HEK293 (cell line): ENCODE measurements around the gene SMIM12.

Source experiments
- CTCF ChIA-PET: fragments of 350-600 bp; formaldehyde crosslinking; extraction: SDS; loops from one replicate; lab custom pipeline; 2021; ENCODE audit warnings: antibody characterized with exemption; lab: Yijun Ruan, JAX
- POLR2A ChIA-PET: fragments of 300-600 bp; formaldehyde crosslinking; extraction: SDS; loops from one replicate; lab custom pipeline; 2020; ENCODE audit warnings: antibody characterized with exemption, inconsistent platforms; lab: Yijun Ruan, JAX
- H3K27ac ChIP-seq: fragments of 200-500 bp; sonication (Bioruptor generic); 2 replicates; pipeline ENCODE4 v1.5.1; 2014; ENCODE audit warnings: low read depth, low read length, control low read depth, inconsistent platforms; ENCODE audit errors: extremely low read depth
- H3K36me3 ChIP-seq, 2 experiments: fragments of 200-500 bp in 1 of 2; sonication (Bioruptor generic) in 1 of 2; 1 replicate in 1 of 2; 2 replicates in 1 of 2; pipeline ENCODE4 v1.5.1; 2014 to 2017; ENCODE audit warnings: inconsistent platforms in 2 of 2, low read length in 2 of 2; ENCODE audit not compliant: control insufficient read depth in 2 of 2, insufficient read depth in 1 of 2
- H3K4me1 ChIP-seq: fragments of 200-500 bp; sonication (Bioruptor generic); 2 replicates; pipeline ENCODE4 v1.5.1; 2014; ENCODE audit warnings: mild to moderate bottlenecking, low read length, inconsistent platforms; ENCODE audit not compliant: control insufficient read depth, insufficient read depth
- H3K4me3 ChIP-seq: 2 replicates; pipeline ENCODE4 v1.5.1; 2011; ENCODE audit warnings: low read depth, mild to moderate bottlenecking, control low read depth, low read length, moderate library complexity
- H3K9me3 ChIP-seq: fragments of 200-500 bp; sonication (Bioruptor generic); 2 replicates; pipeline ENCODE4 v1.5.1; 2014; ENCODE audit warnings: low read depth, low read length, inconsistent platforms; ENCODE audit not compliant: control insufficient read depth, insufficient read depth
- KLF7 ChIP-seq: fragments of 450-650 bp; formaldehyde crosslinking; IDR thresholded peaks from 2 replicates; pipeline ENCODE4 v1.5.1; 2016; ENCODE audit warnings: missing biosample characterization, missing genetic modification characterization, borderline replicate concordance
- SP2 ChIP-seq: fragments of 450-650 bp; formaldehyde crosslinking; IDR thresholded peaks from 2 replicates; pipeline ENCODE4 v1.5.1; 2016; ENCODE audit warnings: missing biosample characterization, missing genetic modification characterization
- TCF7L2 ChIP-seq: IDR thresholded peaks from 2 replicates; pipeline ENCODE4 v1.6.1; 2011; ENCODE audit warnings: low read depth, mild to moderate bottlenecking, inconsistent platforms, low read length, moderate library complexity, borderline replicate concordance
- TRIM28 ChIP-seq: IDR thresholded peaks from 2 replicates; pipeline ENCODE4 v1.6.1; 2011; ENCODE audit warnings: low read length, control low read depth, borderline replicate concordance
- ZFP41 ChIP-seq: fragments of 450-650 bp; formaldehyde crosslinking; IDR thresholded peaks from 2 replicates; pipeline ENCODE4 v1.5.1; 2016; ENCODE audit warnings: missing biosample characterization, missing genetic modification characterization, borderline replicate concordance
- ZNF132 ChIP-seq: fragments of 450-650 bp; formaldehyde crosslinking; IDR thresholded peaks from 2 replicates; pipeline ENCODE4 v1.5.1; 2017; ENCODE audit warnings: missing biosample characterization, missing genetic modification characterization, borderline replicate concordance
- ZNF169 ChIP-seq: fragments of 450-650 bp; formaldehyde crosslinking; IDR thresholded peaks from 2 replicates; pipeline ENCODE4 v1.5.1; 2016; ENCODE audit warnings: missing biosample characterization, missing genetic modification characterization
- ZNF174 ChIP-seq: fragments of 450-650 bp; formaldehyde crosslinking; IDR thresholded peaks from 2 replicates; pipeline ENCODE4 v1.5.0; 2017; ENCODE audit warnings: missing biosample characterization, mild to moderate bottlenecking, missing genetic modification characterization
- ZNF202 ChIP-seq: fragments of 450-650 bp; formaldehyde crosslinking; IDR thresholded peaks from 2 replicates; pipeline ENCODE4 v1.5.1; 2016; ENCODE audit warnings: missing biosample characterization, missing genetic modification characterization, borderline replicate concordance
- ZNF311 ChIP-seq: fragments of 450-650 bp; formaldehyde crosslinking; IDR thresholded peaks from 2 replicates; pipeline ENCODE4 v1.5.1; 2017; ENCODE audit warnings: missing biosample characterization, missing genetic modification characterization, borderline replicate concordance
- ZNF391 ChIP-seq: fragments of 450-650 bp; formaldehyde crosslinking; IDR thresholded peaks from 2 replicates; pipeline ENCODE4 v1.5.1; 2016; ENCODE audit warnings: low read depth, missing biosample characterization, missing genetic modification characterization, borderline replicate concordance
- ZNF394 ChIP-seq: fragments of 450-650 bp; formaldehyde crosslinking; IDR thresholded peaks from 2 replicates; pipeline ENCODE4 v1.5.1; 2016; ENCODE audit warnings: missing biosample characterization, missing genetic modification characterization, mild to moderate bottlenecking, moderate library complexity, borderline replicate concordance
- ZNF404 ChIP-seq: fragments of 450-650 bp; formaldehyde crosslinking; IDR thresholded peaks from 2 replicates; pipeline ENCODE4 v1.5.1; 2017; ENCODE audit warnings: missing biosample characterization, missing genetic modification characterization
- ZNF558 ChIP-seq: fragments of 450-650 bp; formaldehyde crosslinking; IDR thresholded peaks from 2 replicates; pipeline ENCODE4 v1.5.1; 2016; ENCODE audit warnings: missing biosample characterization, missing genetic modification characterization
- ZNF624 ChIP-seq: fragments of 450-650 bp; formaldehyde crosslinking; IDR thresholded peaks from 2 replicates; pipeline ENCODE4 v1.5.1; 2017; ENCODE audit warnings: missing biosample characterization, missing genetic modification characterization
- ZNF626 ChIP-seq: fragments of 450-650 bp; sonication (Bioruptor Pico); formaldehyde crosslinking; IDR thresholded peaks from 2 replicates; pipeline ENCODE4 v1.5.1; 2018; ENCODE audit warnings: missing biosample characterization, missing genetic modification characterization, inconsistent platforms
- ZNF747 ChIP-seq: fragments of 450-650 bp; formaldehyde crosslinking; IDR thresholded peaks from 2 replicates; pipeline ENCODE4 v1.5.1; 2016; ENCODE audit warnings: missing biosample characterization, missing genetic modification characterization
- TF ChIP-seq, protein P1 (sequence below): fragments of 450-650 bp; formaldehyde crosslinking; IDR thresholded peaks from 2 replicates; pipeline ENCODE4 v1.5.1; 2016; ENCODE audit warnings: missing biosample characterization, missing genetic modification characterization
- TF ChIP-seq, protein P2 (sequence below): fragments of 450-650 bp; formaldehyde crosslinking; IDR thresholded peaks from 2 replicates; pipeline ENCODE4 v1.5.1; 2016; ENCODE audit warnings: missing biosample characterization, missing genetic modification characterization, borderline replicate concordance

SMIM12 gene

DNA sequence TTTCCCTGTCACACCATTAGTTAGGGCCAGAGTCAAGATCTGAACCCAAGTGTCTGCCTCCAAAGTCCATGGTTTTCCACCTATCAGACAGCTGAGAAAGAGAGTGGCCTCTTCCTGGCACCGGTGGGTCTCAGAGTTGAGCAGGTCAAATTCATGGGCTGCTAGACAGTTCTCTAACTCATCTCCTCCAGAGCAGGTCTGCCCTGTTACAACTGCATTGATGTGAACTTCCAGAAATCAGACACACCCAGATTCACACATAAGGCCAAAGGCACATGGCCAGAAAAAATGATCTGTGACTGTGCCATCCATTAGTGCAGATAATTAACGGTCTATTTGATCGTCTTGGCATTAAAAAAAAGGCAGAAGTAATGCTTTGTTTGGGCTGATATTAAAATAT, 17.5 kb downstream of the SMIM12 start (continued):
- TF ChIP-seq ZNF391 (tag by site-specific recombination) = no peak
- TF ChIP-seq SP2 (tag by site-specific recombination) = no peak
- TF ChIP-seq ZNF394 (tag by site-specific recombination) = no peak
- TF ChIP-seq ZNF311 (tag by site-specific recombination) = no peak
- TF ChIP-seq ZNF169 (tag by site-specific recombination) = no peak
- TF ChIP-seq, all 188 proteins: peak for 0

DNA sequence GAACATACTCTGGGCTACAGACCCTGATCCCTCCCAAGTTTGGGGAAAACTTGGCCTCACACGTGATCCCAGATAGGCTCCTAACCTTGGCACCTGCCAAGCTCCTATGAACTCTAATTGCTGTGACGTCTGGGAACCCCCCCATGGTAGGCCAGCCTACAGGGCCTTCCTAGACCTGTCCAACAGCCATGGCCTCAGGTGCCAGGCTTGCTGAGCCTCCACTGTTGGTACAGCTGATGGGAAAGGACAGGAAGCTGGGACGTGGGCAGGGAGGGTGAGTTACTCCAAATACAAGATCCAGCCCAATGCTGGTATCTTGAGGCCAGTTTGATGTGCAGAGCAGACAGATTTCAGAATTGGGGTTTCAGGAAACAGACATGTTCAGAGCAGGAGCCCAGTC, 19.1 kb downstream of the SMIM12 start:
- no peaks in the 10 kb centered on the region for H3K9me3 ChIP-seq
- H3K4me1 ChIP-seq = no peaks in the 10 kb centered on the region
- POLR2A ChIA-PET = no interaction called here
- TF ChIP-seq ZNF626 (tag by site-specific recombination) (no peak), ZNF404 (no peak), ZNF747 (tag by site-specific recombination) (no peak), ZNF132 (no peak), ZNF174 (no peak), TRIM28 (no peak), TCF7L2 (no peak), ZNF558 (tag by site-specific recombination) (no peak), ZNF624 (tag by site-specific recombination) (no peak)
- TF ChIP-seq, protein P1, sequence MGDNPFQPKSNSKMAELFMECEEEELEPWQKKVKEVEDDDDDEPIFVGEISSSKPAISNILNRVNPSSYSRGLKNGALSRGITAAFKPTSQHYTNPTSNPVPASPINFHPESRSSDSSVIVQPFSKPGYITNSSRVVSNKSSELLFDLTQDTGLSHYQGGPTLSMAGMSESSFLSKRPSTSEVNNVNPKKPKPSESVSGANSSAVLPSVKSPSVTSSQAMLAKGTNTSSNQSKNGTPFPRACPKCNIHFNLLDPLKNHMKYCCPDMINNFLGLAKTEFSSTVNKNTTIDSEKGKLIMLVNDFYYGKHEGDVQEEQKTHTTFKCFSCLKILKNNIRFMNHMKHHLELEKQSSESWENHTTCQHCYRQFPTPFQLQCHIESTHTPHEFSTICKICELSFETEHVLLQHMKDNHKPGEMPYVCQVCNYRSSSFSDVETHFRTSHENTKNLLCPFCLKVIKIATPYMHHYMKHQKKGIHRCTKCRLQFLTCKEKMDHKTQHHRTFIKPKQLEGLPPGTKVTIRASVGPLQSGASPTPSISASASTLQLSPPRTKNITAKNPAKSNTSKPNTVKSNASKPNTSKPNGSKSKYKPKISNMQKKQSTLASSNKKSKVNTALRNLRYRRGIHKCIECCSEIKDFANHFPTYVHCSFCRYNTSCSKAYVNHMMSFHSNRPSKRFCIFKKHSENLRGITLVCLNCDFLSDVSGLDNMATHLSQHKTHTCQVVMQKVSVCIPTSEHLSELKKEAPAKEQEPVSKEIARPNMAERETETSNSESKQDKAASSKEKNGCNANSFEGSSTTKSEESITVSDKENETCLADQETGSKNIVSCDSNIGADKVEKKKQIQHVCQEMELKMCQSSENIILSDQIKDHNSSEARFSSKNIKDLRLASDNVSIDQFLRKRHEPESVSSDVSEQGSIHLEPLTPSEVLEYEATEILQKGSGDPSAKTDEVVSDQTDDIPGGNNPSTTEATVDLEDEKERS (tag by site-specific recombination) = no peak
- TF ChIP-seq, protein P2, sequence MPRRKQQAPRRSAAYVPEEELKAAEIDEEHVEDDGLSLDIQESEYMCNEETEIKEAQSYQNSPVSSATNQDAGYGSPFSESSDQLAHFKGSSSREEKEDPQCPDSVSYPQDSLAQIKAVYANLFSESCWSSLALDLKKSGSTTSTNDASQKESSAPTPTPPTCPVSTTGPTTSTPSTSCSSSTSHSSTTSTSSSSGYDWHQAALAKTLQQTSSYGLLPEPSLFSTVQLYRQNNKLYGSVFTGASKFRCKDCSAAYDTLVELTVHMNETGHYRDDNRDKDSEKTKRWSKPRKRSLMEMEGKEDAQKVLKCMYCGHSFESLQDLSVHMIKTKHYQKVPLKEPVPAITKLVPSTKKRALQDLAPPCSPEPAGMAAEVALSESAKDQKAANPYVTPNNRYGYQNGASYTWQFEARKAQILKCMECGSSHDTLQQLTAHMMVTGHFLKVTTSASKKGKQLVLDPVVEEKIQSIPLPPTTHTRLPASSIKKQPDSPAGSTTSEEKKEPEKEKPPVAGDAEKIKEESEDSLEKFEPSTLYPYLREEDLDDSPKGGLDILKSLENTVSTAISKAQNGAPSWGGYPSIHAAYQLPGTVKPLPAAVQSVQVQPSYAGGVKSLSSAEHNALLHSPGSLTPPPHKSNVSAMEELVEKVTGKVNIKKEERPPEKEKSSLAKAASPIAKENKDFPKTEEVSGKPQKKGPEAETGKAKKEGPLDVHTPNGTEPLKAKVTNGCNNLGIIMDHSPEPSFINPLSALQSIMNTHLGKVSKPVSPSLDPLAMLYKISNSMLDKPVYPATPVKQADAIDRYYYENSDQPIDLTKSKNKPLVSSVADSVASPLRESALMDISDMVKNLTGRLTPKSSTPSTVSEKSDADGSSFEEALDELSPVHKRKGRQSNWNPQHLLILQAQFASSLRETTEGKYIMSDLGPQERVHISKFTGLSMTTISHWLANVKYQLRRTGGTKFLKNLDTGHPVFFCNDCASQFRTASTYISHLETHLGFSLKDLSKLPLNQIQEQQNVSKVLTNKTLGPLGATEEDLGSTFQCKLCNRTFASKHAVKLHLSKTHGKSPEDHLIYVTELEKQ (tag by site-specific recombination) = no peak
- no peaks in the 10 kb centered on the region for H3K36me3 ChIP-seq
- no peak overlapping the region for H3K4me3 ChIP-seq
- CTCF ChIA-PET = interaction anchor here (0.6 to 1.3 kb wide), 3 partner anchors 9 to 19 kb away, joined by 4 to 5 read pairs (median 5); partner anchors contain the start of gene SMIM12
- no peak overlapping the region for H3K27ac ChIP-seq

DNA sequence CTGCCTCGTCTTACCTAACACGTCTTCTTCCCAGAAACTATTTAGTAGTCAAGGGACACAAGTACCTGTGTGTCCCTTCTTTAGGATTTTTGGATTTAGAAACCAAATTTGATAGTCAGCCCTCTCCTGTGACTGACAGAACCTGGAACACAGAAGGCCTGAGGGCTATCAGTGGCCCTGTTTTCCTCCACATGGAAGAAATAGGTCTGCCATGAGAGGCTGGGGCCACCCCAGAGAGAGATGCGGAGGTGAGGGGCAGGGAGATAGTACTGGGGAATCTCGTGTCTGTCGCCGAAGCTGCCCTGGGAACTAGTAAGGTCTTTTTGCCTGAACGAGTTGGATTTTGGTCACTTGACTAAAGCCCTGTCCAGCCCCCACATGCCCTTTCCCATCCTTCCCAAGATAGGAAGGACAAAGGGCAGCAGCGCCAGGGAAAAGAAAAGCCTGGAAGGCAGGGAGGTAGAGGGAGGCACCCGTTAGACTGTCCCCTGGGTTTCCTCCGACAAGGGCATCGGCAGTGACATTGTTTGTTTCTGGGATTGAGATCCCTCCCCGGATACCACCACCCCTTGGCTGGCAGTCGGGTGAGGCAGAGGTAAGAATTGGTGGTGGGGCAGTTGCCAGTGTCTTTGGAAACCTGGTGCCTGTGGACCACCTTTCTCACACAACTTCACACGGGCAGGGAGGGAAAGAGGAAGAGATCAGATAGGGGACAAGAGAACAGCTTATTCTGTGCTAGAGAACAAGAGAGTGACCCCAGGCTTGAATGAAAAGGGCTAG, 19.8 kb downstream of the SMIM12 start:
- Histone ChIP-seq H3K27ac (no peak overlapping the region), H3K4me1 (no peaks in the 10 kb centered on the region), H3K4me3 (no peak overlapping the region), H3K9me3 (no peaks in the 10 kb centered on the region), H3K36me3 (no peaks in the 10 kb centered on the region)
- CTCF ChIA-PET = interaction anchor here (1.0 kb wide), 1 partner anchor 10 kb away, joined by 4 read pairs; no protein-coding TSS in a partner anchor
- POLR2A ChIA-PET = no interaction called here
- TF ChIP-seq ZNF169 (tag by site-specific recombination) (no peak), ZFP41 (tag by site-specific recombination) (no peak), KLF7 (tag by site-specific recombination) (no peak), ZNF202 (tag by site-specific recombination) (no peak)
